HG03460 (cell line): ENCODE measurements around the gene EHBP1L1.
"Not testable (repeated sequence)": the region's sequence is repeated elsewhere in the genome, so short reads cannot be mapped to it uniquely, and the experiment has no call there.

Experiments
- ATAC-seq: cut with Tn5 transposase; IDR thresholded peaks from one replicate; pipeline ENCODE4 v1.9.1; 2021; ENCODE audit not compliant: unreplicated experiment

The EHBP1L1 gene

DNA sequence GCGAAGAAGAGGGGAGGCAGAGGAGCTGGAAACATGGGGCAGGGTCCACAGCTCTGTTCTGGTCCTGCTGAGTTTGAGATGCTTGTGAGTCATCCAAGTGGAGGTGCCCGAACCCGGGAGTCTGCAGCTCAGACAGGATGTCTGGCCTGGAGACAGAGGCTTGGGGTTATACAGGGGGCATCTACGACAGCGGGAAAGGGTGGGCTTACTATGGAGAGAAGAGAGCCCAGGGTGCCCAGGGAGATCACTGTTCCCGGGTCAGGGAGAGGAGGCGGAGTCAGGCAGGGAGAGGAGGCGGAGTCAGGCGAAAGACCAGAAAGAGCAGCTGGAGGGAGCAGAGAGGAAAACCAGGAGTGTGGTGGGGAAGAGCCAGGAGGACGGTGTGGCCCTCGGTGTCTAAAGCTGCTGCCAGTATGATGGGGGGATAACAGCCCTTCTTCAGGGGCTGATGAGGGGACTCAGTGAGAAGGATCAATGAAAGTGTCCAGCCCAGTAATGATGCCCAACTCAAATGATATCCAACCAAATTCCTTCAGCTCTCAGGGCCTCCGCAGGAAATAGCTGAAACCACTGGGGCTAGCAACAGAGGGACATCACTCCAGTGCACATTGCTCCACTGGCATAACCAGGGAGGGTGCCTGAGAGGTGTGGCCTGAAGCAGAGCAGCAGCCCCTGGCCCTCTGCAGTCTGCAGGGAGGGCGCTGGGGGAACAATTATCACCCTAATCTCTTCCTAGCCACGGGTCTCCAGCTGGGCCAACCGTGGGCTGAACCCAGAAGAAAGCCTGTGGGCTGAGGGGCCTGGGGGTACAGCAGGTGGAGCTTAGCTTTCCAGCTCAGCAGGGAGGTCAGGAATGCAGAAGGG lies 15.1 kb upstream of the EHBP1L1 start:
- no peak for ATAC-seq

DNA sequence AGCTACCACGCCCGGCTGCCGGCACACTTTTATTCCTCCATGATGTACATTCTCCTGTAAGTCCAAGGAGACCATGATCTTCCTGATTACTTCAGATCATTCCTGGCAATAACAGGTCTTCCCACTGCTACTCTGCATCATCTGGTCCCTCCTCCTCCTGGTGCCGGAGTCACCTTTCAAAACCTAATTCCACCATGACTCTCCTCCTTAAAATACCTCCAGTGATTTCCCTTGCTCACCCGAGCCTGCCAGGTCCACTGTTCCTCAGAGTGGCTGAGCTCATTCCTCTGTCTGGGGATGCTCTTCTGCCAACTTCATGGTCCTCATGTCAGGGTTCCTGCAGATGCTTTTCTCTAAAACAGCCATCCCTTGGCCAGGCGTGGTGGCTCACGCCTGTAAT lies 13.8 kb upstream of the EHBP1L1 start:
- ATAC-seq, result no peak

DNA sequence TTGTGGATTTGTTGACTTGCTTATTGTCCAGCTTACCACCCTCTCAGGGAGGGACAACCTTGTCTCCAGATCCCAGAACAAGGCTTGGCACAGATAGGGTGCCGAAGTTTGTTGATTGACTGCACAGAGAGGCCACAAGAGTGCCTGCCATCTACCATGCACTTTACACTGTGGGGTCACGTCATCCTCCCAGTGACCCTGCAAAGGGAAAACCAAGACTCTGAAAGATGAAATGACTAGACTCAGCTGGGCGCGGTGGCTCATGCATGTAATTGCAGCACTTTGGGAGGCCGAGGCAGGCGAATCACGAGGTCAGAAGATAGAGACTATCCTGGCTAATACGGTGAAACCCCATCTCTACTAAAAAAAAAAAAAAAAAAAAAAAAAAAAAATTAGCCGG lies 13.1 kb upstream of the EHBP1L1 start:
- ATAC-seq, result no peak

DNA sequence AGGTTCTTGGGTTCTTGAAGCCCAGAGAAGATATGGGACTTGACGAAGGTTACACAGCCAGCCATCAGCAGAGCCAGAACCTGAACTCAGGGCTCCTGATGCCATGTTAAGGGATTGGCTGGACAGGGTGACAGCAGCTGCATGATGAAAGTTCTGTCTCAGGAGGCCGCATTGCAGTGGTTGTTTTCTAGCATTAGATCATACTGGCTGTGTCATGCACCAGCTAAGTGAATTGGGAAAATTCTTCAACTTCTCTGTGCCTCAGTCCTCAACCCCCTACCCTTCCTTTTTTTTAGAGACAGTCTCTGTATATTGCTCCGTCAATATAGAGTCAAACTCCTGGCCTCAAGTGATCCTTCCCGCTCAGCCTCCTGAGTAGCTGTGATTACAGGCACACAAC lies 12.3 kb upstream of the EHBP1L1 start:
- no peak for ATAC-seq

DNA sequence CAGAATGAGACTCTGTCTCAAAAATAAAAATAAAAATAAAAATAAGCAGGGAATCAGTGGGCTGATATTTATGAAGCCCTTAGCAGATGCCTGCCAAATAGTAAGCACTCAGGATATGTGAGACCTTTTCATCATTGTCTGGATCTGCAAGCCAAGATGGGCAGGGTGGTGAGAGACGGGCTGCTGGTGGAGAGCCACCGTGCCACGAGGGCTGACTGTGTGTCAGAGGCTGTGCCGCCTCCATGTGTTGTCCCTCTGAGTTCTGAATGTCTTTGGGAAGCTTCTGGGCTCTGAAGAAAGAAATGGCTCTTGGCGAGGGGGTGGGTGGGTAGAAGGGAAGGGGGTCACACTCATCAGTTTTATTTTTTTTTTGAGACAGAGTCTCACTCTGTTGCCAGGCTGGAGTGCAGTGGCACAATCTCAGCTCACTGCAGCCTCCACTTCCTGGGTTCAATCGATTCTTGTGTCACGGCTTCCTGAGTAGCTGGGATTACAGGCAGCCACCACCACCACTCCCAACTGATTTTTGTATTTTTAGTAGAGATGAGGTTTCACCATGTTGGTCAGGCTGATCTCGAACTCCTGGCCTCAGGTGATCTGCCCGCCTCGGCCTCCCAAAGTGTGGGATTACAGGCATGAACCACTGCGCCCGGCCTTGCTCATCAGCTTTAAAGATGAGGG lies 10.8 kb upstream of the EHBP1L1 start:
- not testable (repeated sequence) for ATAC-seq

DNA sequence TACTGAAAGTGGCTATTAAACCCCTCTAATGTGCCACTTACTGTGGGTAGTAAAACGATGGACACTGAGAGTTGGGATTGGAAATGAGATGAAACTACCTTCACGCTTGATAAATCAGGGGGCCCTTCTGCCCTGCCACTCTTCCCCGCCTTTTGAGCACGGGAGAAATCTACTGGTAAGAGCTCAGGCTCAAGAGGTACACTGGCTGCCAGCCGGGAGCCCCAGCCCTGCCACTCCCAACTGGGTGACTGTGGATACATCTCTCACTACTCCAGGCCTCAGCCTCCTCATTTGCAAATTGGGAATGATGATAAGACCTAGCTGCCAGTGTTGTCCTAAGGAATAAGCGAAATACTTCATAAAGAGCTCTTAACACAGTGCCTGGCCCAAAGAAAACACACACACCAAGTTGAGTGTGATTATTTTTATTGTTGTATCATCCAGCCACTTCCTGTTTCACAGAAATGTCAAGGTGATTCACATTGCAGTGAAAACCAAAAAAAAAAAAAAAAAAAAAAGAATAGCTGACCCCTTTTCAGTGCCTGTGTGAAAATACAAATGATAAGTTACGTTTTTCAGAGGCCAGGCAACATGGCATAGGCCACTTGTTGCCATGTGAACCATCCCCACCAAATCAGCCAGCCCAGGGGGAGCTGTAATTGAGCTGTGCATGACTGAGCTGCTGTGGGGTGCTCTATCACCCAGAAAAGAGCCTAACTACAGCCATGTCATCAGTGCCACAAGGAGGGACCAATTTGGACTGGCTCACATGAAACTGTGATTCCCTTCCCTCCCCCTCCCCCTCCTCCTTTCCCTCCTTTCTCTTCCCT lies 10.0 kb upstream of the EHBP1L1 start:
- ATAC-seq, result no peak

DNA sequence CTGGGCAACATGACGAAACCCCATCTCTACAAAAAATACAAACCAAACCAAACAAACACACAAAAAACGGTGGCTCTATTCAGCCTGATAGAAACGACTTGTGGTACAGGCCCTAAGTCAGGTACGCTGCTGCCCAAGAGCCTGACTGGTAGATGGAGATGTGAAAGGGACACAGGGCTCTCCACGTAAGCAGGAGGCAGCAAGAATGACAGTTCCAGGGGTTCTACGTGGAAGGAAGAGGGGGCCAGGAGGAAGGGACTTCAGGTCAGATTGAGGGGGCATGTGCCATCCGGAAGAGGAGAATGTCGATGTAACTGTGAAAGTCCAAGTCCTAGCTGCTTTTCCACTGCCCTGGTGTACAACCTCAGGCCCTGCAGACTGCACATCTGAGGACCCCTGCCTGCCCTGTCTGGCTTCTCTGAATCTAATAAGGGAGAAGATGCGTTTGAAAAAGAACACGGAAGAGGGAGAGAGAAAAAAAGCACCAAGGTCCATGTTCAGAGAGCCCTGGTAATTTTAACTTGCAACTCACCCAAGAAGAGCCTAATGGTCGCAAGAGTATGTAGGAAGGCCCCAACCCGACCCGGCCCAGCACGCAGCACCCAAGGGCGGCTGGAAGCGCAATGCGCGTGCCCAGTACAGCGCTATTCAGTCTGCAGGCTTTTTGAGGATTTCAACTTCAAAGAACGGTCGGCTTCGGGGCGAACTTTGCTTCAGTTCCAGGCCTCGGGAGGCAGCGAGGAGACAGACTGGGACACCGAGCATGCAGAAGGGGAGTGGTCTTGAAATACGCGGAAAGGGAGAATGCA lies 6.5 kb upstream of the EHBP1L1 start:
- ATAC-seq, result peak; percentile 1

DNA sequence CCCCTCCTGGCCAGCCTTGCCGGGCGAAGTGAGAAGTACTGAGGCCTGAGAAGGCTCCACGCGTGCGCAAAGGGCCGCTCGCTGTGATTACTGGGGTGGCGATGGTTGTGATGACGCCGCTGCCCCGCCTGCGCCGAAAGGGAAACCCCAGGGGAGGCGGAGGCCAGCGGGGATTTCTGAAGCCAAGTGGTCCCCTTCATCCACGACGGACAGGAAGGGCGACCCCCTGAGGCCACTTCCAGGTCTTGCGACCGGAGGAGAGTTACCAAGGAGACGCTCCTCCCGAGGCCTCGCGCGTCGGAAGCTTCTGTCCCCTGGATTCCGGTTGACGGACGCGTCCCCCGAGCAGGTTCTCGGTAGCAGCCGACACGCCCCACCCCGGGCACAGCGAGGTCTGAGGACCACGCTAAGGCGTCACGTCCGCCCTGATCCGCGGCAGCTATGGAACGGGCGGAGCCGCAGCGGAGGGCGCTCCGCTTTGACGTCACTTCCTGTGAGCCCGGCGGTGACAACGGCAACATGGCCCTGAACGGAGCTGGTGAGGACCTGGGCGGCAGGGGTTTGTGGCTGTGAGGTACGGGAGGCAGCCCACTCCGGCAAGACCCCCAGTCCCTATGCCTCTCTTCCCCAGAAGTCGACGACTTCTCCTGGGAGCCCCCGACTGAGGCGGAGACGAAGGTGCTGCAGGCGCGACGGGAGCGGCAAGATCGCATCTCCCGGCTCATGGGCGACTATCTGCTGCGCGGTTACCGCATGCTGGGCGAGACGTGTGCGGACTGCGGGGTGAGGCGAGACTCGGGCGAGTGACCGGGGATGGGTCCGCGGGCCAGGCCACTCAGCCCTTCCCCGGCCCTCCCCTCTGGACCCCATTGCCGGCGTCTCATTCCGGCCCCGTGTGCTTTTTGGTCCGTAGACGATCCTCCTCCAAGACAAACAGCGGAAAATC lies 5.6 kb upstream of the EHBP1L1 start, which contains the start of gene ZNRD2:
ZNRD2 (plus strand) TSS at position 505 of the 946 bp plus-strand sequence; CDS start at position 520, 15 bp downstream.
- ATAC-seq, result peak; percentile 49

DNA sequence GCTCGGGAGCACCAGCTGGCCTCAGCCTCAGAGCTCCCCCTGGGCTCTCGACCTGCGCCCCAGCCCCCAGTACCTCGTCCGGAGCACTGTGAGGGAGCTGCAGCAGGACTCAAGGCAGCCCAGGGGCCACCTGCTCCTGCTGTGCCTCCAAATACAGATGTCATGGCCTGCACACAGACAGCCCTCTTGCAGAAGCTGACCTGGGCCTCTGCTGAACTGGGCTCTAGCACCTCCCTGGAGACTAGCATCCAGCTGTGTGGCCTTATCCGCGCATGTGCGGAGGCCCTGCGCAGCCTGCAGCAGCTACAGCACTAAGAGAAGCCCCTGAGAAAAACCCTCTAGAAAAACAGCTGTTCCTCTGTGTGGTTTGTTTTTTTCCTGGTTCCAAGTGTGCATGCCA lies 4.4 kb upstream of the EHBP1L1 start:
- ATAC-seq, result no peak

DNA sequence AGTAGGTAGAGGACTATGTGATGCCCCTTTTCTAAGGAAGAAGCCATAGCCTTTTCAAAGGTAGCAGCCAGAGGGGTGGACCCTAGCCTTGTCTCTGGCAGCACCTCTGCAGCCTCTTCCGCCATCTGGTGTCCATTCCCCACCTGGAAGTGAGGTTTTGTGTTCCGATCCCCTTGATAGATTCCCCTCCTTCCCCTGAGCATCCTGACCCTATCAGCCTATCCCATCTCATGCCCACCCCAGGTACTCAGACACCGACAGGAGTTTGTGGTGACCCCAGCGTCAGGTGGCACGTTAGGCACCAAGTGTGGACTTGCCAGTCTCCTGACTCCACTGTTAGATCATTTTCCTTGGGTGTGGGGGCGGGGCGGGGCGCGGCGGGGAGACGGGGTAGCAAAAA lies 3.9 kb upstream of the EHBP1L1 start:
- no peak for ATAC-seq

DNA sequence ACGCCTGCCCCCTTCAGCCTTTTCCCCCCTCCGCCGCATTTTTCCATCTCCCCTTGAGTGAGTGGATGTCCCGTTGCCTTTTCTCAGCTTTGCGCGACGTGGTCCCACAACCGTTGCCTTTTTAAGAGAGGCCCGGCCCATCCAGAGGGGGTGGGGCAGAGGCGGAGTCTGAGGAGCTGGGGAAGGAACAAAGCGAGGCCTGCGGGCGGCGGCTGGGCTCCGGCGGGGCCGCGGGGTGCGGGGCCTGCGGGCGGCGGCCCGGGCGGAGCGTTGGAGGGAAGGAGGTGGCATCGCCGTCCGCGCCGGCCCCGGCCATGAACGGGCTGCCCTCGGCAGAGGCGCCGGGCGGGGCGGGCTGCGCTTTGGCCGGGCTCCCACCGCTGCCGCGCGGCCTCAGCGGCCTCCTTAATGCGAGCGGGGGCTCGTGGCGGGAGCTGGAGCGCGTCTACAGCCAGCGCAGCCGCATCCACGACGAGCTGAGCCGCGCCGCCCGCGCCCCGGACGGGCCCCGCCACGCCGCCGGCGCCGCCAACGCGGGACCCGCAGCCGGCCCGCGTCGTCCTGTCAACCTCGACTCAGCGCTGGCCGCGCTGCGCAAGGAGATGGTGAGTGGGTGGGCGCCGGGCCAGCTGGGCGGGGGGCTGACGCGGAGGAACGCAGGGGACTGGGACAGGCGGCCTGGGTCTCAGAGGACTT lies 3.3 kb upstream of the EHBP1L1 start, which contains the start of gene FAM89B:
FAM89B (plus strand) TSS at position 183 of the 696 bp plus-strand sequence; CDS start at position 315, 132 bp downstream.
- ATAC-seq, result no peak

DNA sequence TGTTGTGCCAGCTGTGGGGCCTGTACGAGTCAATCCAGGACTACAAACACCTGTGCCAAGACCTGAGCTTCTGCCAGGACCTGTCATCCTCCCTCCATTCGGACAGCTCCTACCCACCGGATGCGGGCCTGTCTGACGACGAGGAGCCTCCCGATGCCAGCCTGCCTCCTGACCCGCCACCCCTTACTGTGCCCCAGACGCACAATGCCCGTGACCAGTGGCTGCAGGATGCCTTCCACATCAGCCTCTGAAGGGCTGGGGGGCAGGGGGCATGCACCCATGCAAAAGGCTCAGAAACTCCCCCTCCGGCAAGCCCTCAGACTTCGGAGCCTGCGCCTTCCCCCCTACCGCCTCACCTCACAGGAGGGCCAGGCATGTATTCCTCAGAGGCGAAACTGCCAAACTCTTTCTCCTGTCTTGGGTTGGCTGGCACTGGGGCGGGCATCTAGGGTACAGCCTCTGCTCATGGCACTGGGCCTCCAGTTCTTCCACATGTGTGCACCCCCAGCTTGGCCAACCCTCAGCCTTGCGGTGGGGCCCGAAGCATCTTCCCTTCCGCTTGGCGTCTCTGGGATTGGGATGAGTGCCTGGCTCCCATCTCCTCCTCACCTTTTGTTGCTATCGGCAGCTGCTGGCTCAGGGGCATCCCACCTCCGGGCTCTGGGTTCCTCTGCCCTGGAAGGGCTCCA lies 2.3 kb upstream of the EHBP1L1 start:
- ATAC-seq, result no peak

DNA sequence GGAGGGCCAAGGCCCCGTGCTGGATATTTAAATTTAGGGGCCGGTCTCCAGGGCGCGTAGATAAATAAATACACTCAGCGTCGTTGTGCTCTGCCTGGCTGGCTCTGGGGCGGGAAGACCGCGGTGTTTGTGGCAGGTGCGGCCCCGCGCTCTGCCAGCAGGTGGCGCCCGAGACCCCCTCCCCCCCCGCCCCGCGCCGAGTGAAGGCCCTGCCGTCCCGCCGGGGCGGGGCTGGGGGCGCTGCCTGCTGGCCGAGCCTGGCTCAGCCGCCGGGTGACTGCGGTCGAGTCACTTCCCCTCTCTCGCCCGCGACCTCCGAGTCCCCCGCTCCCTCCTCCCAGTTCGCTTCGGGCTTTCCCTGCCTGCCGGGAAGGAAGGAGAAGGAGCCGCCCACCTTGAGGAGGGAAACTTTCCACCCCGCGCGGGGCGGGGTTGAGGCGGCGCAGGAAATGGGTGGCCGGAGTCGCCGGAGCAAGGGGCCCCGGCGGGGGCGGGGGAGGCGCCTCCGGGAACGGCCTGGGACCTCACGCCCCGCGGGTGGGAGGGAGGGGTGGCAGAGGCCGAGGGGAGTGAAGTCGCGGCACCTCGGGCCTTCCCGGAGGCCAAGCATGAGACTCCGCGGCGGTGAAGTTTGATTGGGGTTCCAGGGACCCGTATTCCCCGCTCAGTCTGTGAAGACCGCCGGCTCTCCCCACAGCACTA lies 1.6 kb upstream of the EHBP1L1 start:
- peak; percentile 32 for ATAC-seq

DNA sequence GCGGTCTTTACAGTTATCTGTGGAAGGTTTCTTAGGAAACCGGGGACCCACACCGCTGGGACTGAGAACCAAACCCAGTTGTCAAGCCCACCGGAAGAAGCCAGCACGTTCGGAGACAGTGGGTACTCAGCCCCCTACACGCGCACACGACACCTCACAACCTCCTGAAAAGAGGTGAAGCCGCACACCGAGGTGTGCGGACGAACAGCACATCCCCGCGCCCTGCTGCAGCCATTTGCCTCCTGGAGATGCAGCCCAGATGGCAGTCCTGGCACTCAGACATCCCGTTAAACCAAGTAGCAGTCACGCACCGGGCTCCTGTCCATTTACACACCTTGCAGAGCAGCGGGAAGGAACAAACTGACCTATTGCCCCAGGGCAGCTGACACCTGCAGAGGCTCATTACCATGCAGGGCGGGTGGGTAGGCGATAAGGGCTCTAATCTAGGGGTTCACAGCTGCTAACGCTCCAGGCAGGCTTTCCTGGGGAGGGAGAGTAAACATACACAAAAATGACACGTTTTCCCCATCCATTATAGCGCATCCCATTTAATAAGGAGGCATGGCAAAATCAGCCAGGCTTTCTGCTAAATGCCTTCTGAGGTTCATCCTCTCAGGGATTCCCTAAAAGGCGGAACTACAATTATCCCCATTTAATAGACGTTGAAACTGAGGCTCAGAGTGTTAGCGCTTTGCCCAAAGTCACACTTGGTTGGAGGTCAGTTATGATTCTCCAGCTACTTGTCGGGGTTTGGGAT lies 864 bp upstream of the EHBP1L1 start:
- ATAC-seq, result no peak

DNA sequence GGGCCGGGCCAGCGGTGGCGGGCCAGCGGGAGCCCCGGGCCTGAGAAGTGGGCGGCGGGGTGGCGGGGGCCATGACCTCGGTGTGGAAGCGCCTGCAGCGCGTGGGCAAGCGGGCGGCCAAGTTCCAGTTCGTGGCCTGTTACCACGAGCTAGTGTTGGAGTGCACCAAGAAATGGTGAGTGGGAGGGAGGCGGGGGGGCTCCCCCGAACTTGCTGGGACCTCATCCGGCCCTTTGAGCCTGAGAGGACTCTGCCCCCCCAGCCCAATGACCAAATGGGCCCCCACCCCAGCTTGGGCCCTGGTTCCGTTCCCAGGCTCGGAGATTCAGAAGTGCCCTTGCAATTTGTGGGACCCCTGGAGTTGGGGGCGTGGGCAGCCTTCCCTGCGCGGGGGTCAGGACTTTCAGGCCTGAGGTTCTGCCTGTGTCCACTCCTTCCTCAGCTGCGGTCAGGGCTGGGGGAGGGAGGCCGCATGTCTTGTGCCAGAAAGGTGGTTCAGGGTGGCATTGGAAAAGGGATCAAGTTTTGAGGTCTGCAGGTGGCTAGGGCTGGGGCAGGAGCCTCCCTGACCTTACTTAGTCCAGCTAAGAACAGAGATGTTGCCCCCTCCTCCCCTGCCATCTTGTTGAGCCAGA lies 496 bp downstream of the EHBP1L1 start:
- ATAC-seq, result no peak
